Neural cell (in vitro differentiated cells): Measurements from ENCODE around the gene ETV6.

Source experiments
- CTCF ChIP-seq: fragments of 450-650 bp; IDR thresholded peaks from 2 replicates; pipeline ENCODE4 v1.5.1; 2014; ENCODE audit warnings: antibody characterized with exemption, mild to moderate bottlenecking, moderate library complexity; ENCODE audit not compliant: poor library complexity, severe bottlenecking
- MXI1 ChIP-seq: fragments of 450-650 bp; conservative IDR thresholded peaks from 2 replicates; pipeline ENCODE4 v1.6.1; 2014; ENCODE audit warnings: antibody characterized with exemption, mild to moderate bottlenecking; ENCODE audit not compliant: poor library complexity, severe bottlenecking
- POLR2AphosphoS5 ChIP-seq: IDR thresholded peaks from 2 replicates; pipeline ENCODE4 v1.6.1; 2012
- TAF1 ChIP-seq: IDR thresholded peaks from 2 replicates; pipeline ENCODE4 v1.6.1; 2012; ENCODE audit warnings: low read depth

- no peak for TF ChIP-seq TAF1
- TF ChIP-seq CTCF: no peak
- no peak for TF ChIP-seq POLR2AphosphoS5
- TF ChIP-seq MXI1: no peak
These were observed 104.8 kb downstream of the ETV6 start for GRCh38 chr12:11754256-11754655.
